Measurements from ENCODE around the gene TLE4. TPM values are rescaled to one million over a fixed set of nuclear protein-coding genes. Genes with fewer than 3 reads are reported as not detected.
A peak's percentile ranks its signal among the peaks of the same experiment; 100 is the strongest.

Gene TLE4
- total RNA-seq, 3 donors from 2014 or later (not counting 1 experiment from before 2014, with no cell fraction given), result 214 to 240 (median 220) TPM

DNA sequence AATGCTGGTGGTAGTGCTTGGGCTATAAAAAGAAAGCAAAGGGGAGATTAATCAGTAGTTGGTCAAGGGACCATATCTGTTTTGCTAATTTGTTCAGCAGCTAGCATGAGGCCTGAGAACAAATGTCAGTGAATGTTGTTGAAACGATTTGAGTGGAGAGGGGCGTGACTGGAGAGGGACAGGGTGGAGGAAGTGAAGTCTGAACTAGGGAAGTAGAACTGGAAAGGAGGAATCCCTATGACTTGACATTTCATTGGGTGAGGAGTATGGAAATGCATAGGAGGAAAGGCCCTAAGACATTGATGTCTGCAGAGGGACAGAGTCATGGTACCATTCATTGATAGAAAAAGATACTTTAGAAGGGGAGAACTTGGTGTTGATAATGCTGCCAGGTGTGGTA, 19.7 kb downstream of the TLE4 start:
- WGBS (ENCODE audit: insufficient coverage), result 90% methylated on average over 2 of the region's 2 CpGs
- Histone ChIP-seq H3K27ac (ENCODE audit: low read length) (no peak overlapping the region), H3K9me3 (ENCODE audit: control insufficient read depth, insufficient read depth, low read length) (no peaks in the 10 kb centered on the region), H3K36me3 (ENCODE audit: control insufficient read depth, insufficient read depth, low read length) (no peaks in the 10 kb centered on the region), H3K4me1 (ENCODE audit: control insufficient read depth, insufficient read depth, low read length) (peaks cover 4% of the 10 kb centered on the region), H3K27me3 (ENCODE audit: control insufficient read depth, insufficient read depth, low read length) (no peaks in the 10 kb centered on the region), H3K4me3 (ENCODE audit: low read length) (no peak overlapping the region)
- Mint-ChIP-seq H3K36me3 (no peaks in the 10 kb centered on the region), H3K27me3 (ENCODE audit: low read depth in 2 of 2) (no peaks in the 10 kb centered on the region), H3K4me1 (peaks cover 77 to 79% of the 10 kb centered on the region in 2 donors), H3K9me3 (no peaks in the 10 kb centered on the region), H3K4me3 (no peak overlapping the region), H3K27ac (no peak overlapping the region)
- intact Hi-C loops (cut with micrococcal nuclease), result no loop called here
- TF ChIP-seq, protein P1, sequence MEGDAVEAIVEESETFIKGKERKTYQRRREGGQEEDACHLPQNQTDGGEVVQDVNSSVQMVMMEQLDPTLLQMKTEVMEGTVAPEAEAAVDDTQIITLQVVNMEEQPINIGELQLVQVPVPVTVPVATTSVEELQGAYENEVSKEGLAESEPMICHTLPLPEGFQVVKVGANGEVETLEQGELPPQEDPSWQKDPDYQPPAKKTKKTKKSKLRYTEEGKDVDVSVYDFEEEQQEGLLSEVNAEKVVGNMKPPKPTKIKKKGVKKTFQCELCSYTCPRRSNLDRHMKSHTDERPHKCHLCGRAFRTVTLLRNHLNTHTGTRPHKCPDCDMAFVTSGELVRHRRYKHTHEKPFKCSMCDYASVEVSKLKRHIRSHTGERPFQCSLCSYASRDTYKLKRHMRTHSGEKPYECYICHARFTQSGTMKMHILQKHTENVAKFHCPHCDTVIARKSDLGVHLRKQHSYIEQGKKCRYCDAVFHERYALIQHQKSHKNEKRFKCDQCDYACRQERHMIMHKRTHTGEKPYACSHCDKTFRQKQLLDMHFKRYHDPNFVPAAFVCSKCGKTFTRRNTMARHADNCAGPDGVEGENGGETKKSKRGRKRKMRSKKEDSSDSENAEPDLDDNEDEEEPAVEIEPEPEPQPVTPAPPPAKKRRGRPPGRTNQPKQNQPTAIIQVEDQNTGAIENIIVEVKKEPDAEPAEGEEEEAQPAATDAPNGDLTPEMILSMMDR (IDR thresholded peaks at IDR 0.05), result no peak
- DNase-seq, result no peak
- ATAC-seq, result no peak

DNA sequence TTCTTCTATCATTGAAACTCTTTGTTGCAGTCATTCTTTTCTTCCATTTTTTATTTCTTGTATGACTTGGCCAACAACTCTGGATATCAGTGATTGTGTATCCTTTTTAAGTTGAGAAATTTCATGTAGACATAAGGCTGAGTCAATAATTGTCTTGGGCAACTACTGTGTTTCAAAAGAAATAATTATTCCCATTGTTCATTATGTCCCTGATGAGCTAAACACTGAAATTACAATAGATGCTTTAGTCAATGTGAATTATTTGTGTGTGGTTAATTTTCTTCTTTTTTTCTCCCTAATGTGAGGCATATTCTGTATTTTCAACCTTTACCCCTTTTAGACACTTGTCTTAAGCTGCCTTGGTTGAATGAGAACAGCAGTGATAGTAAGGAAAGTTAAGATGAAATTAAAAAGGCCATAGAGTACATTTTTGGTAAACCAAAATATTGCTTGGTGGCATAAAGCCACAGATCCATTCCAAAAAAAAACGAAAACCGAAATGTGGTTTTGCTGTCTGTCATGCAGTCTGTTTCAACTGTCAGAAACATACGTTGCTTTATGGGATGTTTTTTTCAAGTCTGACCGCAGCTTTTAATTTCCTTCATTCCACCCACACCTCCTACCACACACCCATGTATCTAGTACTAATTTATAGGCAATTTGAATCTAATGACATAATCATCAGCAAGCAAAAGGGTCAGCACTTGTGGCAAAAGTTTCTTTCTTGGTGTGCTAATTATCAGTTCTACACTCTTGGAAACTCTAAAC, 21.1 kb downstream of the TLE4 start:
- no peak overlapping the region for H3K27ac ChIP-seq (ENCODE audit: low read length)
- no peaks in the 10 kb centered on the region for H3K9me3 Mint-ChIP-seq
- WGBS (ENCODE audit: insufficient coverage), result 0% methylated on average over 2 of the region's 4 CpGs
- peak; percentile 46 to 78 (median 60) for ATAC-seq
- no peaks in the 10 kb centered on the region for H3K36me3 Mint-ChIP-seq
- peak in 1 of 2 donors; percentile 68 for DNase-seq
- H3K9me3 ChIP-seq (ENCODE audit: control insufficient read depth, insufficient read depth, low read length), result no peaks in the 10 kb centered on the region
- no peaks in the 10 kb centered on the region for H3K27me3 ChIP-seq (ENCODE audit: control insufficient read depth, insufficient read depth, low read length)
- intact Hi-C loops (cut with micrococcal nuclease), result no loop called here
- H3K4me3 ChIP-seq (ENCODE audit: low read length), result no peak overlapping the region
- TF ChIP-seq, protein P1 (IDR thresholded peaks at IDR 0.05), result no peak
- H3K27me3 Mint-ChIP-seq (ENCODE audit: low read depth in 2 of 2), result no peaks in the 10 kb centered on the region
- peak overlapping the region; percentile 51 for H3K4me3 Mint-ChIP-seq
- H3K4me1 ChIP-seq (ENCODE audit: control insufficient read depth, insufficient read depth, low read length), result peaks cover 4% of the 10 kb centered on the region
- peak overlapping the region; percentile 47 to 52 for H3K27ac Mint-ChIP-seq
- H3K36me3 ChIP-seq (ENCODE audit: control insufficient read depth, insufficient read depth, low read length), result no peaks in the 10 kb centered on the region
- H3K4me1 Mint-ChIP-seq, result peaks cover 85% of the 10 kb centered on the region in 2 donors

DNA sequence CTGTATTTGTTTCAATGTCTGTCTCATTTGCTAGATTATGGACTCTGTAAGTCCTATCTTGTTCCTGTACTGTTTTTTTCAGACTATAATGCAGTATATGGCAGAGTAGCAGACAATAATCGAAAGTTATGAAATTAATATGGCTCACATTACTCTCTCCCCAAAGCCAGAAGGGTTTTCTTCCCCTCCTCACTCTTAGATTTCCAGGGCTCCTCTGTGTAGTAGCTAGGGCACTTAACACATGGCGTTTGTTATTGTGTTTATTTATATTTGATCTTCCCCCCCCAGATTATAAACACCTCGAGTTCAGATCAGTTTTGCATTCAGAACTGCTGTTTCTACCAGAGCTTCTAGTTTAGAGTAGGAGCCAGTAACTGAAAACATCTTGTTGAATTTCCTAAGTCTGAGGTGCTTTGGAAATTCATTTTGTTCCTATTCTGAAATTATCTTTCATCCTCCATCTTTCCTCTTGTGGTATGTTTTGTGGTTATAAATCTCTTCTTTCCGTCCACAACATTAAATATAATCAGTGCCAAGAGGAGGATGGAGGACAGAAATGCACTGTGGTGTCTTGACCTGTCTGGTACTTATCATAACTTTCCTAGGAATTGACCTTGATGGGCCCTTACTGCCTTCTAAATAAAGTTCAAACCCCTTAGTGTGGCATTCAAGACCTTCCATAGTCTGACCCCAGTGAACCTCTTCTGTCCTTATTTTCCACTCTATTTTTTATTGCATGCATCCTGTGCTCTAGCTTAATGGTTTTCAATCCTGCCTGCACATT, 27.0 kb downstream of the TLE4 start:
- DNase-seq, result no peak
- peak overlapping the region in 1 of 2 donors; percentile 39 for H3K27ac Mint-ChIP-seq
- intact Hi-C loops (cut with micrococcal nuclease), result no loop called here
- H3K27me3 ChIP-seq (ENCODE audit: control insufficient read depth, insufficient read depth, low read length), result no peaks in the 10 kb centered on the region
- no peaks in the 10 kb centered on the region for H3K9me3 ChIP-seq (ENCODE audit: control insufficient read depth, insufficient read depth, low read length)
- no peaks in the 10 kb centered on the region for H3K9me3 Mint-ChIP-seq
- H3K27ac ChIP-seq (ENCODE audit: low read length), result no peak overlapping the region
- no peak overlapping the region for H3K4me3 ChIP-seq (ENCODE audit: low read length)
- H3K4me1 ChIP-seq (ENCODE audit: control insufficient read depth, insufficient read depth, low read length), result no peaks in the 10 kb centered on the region
- no peaks in the 10 kb centered on the region for H3K27me3 Mint-ChIP-seq (ENCODE audit: low read depth in 2 of 2)
- H3K4me3 Mint-ChIP-seq, result no peak overlapping the region
- 100% methylated on average over 1 of the region's 4 CpGs for WGBS (ENCODE audit: insufficient coverage)
- H3K36me3 ChIP-seq (ENCODE audit: control insufficient read depth, insufficient read depth, low read length), result no peaks in the 10 kb centered on the region
- ATAC-seq, result no peak
- H3K36me3 Mint-ChIP-seq, result no peaks in the 10 kb centered on the region
- TF ChIP-seq, protein P1 (IDR thresholded peaks at IDR 0.05), result no peak
- H3K4me1 Mint-ChIP-seq, result peaks cover 58 to 67% of the 10 kb centered on the region in 2 donors

Data from natural killer cell (primary cell).